HG03457 (cell line): ENCODE measurements around the gene SORL1.

Source experiments
- ATAC-seq: cut with Tn5 transposase; IDR thresholded peaks from one replicate; pipeline ENCODE4 v1.9.1; 2021; ENCODE audit warnings: moderate number of reproducible peaks; ENCODE audit not compliant: unreplicated experiment

Gene SORL1

GRCh38 chr11:121452609-121453150 is 566 bp downstream of the SORL1 start, which contains the start of gene SORL1-AS1:
Gene SORL1-AS1, minus strand, starts transcription at chr11:121452967.
- no peak for ATAC-seq

GRCh38 chr11:121453589-121454299 is 1.6 kb downstream of the SORL1 start:
- ATAC-seq: no peak

DNA sequence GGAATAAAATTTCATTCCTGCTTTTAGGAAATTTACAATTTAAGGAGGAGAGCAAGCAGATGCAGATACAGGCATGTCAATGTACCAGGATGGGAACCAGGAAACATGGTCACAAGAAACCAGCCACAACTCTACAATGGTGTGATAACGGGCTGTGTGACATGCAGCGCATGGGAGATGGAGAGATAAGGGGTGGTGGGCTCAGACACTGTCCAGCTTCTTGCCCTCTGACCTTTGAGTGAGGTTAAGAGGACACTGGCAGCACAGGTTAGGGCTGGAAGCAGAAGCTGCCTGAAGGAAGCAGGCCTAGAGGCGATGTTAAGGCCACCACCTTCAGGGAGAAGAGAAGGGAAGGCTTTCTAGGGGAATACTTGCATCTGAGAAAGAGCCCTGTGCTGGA is 3.0 kb downstream of the SORL1 start:
- ATAC-seq: no peak

DNA sequence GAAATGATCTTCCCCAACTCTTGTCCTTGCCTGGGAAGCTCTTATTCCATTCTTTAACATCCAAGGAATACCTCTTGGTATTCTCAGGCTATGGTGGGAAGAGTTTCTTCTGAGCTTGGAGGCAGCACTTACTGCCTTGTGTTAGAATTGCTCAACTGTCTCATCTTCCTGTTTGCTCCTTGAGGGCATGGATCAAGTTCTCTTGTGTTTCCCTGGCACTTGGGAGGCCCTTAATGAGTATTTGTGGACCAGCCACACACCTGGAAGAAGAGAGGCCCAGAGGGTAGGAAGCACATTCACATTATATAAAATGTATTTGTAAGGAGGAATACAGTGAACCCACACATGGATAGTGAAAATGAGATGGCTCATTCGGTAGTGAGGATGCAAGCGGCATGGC is 4.0 kb downstream of the SORL1 start:
- no peak for ATAC-seq

GRCh38 chr11:121456816-121457431 is 4.8 kb downstream of the SORL1 start:
- no peak for ATAC-seq

GRCh38 chr11:121458551-121458950 is 6.4 kb downstream of the SORL1 start:
- ATAC-seq: no peak

DNA sequence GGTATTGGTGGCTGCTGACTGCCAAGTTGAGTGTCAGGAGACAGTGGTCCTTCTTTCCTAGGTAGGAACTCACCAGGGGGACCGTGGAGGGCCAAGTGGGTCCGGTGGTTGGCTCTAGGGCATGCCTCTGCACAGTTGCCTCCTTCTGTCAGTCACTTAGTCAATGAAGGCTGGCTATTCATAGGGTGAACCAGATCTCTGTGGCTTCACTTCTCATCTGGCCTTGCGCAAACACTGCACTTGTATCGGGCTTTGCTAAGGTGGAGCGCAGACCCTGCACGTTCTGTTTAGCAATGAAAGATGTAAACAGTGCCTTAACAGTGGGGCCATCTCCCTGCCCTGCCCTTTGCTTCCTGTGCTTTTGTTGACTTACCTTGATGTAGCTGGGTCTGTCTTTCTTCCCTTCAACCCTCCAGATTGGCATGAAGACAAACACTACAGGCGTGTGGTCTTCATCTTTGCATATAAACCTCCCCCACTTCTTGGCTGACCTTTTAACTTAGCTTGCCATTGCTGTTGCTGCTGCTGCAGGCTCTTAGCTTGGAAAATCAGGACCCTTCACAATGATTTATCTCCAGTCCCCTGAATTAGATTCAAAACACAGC is 7.4 kb downstream of the SORL1 start:
- ATAC-seq: no peak

DNA sequence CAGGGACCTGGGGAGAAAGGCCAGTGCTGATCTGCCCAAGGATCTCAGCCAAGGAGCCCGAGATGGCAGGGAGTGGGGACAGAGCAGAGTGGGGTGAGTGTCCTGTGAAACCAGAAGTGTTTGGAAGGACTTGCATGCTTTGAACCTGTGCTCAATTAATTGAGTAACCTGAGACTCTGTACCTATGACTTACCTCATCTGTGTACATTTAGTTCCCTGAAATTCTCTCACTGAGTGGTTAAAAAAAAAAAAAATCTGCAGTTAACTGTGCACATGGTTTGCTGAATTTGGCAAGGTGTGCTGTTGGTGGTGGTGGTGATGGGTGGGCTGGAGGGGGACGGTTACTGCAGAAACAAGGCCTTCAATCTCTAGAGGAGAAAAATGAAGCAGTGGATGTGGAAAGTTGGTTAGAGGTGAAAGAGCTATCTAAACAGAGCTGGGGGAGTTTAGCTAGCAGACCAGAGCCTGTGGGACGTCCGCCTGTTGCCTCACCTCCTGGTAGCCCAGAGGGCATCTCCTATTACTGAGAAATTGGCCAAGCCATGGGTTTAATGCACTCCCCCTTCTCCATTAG is 8.9 kb downstream of the SORL1 start:
- no peak for ATAC-seq

DNA sequence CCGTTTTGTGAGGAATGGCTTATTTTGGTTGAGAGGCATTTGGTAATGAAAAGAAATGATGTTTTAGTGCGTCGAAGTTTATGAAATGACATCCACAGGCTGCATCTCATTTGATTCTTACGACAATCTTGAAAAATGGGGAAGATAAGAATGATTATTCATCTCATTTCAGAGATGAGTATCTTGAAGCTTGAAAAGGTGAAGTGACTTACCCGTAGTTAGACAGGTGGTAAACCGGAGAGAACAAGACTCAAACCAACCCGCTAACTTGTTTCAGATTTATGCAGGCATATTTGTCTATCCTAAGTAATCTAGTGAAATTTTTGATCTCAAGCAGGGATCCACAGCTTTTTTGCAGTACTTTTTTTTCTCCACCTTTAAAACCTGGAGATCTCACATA is 9.7 kb downstream of the SORL1 start:
- no peak for ATAC-seq

DNA sequence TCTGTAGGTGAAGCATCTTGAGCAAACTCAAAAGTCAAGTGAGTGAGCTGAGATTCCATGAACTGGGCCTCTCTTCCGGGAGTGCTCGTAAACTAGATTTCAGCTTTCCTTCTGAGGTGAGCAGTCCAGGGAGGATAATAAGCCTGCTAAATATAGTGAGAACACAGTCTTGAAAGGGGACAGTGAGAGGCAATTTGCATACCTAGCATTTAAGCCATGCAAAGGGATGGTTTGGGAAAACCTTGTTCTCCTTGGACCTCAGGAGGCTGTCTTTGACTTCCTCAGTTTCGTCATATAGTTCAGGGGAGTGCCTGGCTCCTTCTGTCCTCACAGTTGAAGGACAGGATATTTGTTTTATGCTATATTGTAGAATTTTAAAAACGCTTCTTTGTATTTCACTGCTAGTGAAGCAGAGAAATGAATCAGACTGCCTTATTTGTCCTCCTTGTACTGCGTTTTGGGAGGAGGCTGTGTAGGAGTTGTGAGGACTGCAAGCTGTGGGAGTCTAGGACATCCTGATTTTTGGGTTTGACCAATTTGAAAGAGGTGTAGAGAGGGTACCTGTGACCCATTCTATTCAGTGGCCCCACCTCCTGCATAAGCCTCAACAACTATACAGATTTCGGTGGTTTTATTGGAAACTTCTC is 11.7 kb downstream of the SORL1 start:
- no peak for ATAC-seq

- no peak for ATAC-seq
These were observed 12.3 kb downstream of the SORL1 start for GRCh38 chr11:121464352-121464946.

GRCh38 chr11:121465709-121466062 is 13.6 kb downstream of the SORL1 start:
- no peak for ATAC-seq

DNA sequence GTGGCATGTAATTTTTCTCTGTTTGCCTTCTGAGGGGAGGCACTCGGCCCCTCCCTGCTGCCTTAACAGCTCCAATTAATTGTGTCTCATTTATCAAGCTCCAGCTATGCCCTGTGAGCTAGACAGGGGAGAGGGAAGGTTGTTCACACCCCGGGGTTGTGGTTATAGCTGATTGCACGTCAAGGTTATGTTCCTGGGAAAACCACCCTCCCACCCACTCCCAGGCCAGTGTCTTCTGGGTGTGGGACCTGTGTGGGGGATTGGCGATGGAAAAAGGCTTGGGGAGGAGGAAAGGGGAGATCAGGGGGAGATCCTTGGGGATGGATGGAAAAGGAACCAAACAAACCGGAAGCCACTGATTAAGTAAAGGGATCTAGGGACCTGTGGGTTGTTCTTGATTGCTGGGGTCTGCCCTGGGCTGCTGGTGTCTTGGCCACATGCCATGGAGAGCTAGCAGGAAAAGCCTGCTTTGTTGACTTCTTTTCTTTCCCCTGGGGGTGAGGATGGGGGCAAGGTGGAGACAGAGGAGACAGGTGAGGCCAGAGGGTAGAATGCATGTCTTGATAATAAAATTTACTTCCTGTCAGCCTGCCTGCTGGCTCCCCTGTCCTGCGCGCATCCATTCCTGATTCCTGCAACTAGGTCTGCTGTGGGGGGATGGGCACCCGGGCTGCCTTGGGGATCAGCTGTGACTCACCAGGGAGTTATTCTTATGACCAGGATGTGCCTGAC is 14.1 kb downstream of the SORL1 start:
- no peak for ATAC-seq

- no peak for ATAC-seq
These were observed 15.4 kb downstream of the SORL1 start for GRCh38 chr11:121467471-121467870.

- ATAC-seq: peak; percentile 52
These were observed 15.9 kb downstream of the SORL1 start for GRCh38 chr11:121467965-121468364.

GRCh38 chr11:121469910-121470309 is 17.8 kb downstream of the SORL1 start:
- no peak for ATAC-seq

DNA sequence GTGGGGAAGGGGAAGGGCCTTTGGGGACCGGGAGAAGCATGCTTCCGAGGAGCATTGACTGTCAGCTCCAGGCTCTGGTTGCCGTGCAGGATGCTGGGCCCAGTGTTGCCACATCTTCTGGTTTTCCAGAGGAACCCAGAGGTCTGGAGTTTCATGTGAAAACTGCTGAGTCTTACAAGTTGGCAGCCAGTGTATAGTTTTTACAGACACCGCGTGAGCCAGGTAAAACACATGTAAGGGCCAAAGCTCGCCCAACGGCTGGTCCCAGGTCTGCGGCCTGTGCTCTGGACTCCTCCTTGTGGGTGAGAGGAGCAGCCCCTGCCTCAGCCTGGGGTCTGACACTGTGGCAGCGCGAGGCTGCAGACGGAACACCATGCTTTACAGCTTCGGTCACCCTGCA is 19.1 kb downstream of the SORL1 start:
- ATAC-seq: no peak

DNA sequence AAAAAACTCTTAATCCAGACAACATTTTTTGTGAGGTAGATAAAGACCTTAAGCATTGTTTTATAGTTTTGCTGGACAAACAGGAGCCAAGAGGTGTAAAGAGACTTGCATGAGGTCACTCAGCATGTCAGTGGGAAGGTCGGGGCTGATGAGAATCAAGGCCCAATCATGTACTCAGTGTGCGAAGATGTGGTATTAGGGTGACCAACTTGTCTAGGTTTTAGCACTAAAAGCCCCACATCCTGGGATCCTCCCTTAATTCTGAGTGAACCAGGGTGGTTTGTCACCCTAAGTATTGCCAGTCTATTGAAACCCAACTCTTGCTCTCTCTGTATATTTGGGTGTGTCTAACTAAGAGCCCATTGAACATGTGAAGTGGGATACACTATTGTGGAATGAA is 20.2 kb downstream of the SORL1 start:
- no peak for ATAC-seq

DNA sequence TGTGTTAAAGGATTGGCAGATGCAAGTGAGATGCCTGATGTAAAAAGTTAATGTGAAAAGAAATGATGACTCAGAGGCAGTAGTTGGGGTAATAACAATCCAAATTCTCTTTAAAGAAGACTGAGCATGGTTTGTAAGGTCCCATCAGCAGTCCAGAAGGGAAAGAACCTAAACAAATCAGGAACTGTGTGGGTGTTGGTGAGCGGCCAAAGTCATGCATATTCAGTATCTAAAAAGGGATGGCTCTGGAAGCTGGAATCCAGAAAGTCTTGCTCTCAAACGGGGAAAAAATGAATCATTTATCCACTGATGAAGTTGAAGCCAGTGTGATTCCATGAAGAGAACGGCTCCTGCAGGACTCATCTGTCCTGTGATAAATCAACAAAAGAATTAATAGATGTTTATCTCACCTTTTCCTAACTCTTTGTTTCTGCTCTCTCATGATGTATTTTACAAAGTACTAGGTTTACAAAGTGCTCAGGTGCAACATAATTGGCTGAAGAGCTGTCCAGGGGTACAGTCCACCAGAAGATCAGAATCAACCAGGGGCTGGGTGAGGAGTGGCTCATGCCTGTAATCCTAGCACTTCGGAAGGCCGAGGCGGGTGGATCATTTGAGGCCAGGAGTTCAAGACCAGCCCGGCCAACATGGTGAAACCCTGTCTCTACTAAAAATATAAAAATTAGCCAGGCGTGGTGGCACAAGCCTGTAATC is 21.1 kb downstream of the SORL1 start:
- ATAC-seq: no peak

- ATAC-seq: no peak
These were observed 22.6 kb downstream of the SORL1 start for GRCh38 chr11:121474680-121475079.
